Mammary epithelial cell (primary cell): ENCODE data around the gene ZNF414.

Experiments
- CTCF ChIP-seq, 2 donors: IDR thresholded peaks in 1 of 2; conservative IDR thresholded peaks in 1 of 2; 2 replicates each; pipeline ENCODE4 v1.5.1; 2011 to 2012; ENCODE audit warnings: inconsistent platforms in 2 of 2, low read length in 2 of 2, mild to moderate bottlenecking in 2 of 2, control low read depth in 1 of 2, low read depth in 1 of 2; ENCODE audit not compliant: insufficient read depth in 1 of 2; ENCODE audit errors: extremely low read depth in 1 of 2
- EZH2 ChIP-seq: IDR thresholded peaks from 2 replicates; pipeline ENCODE4 v1.6.1; 2012; ENCODE audit warnings: low read length, inconsistent platforms, borderline replicate concordance

DNA sequence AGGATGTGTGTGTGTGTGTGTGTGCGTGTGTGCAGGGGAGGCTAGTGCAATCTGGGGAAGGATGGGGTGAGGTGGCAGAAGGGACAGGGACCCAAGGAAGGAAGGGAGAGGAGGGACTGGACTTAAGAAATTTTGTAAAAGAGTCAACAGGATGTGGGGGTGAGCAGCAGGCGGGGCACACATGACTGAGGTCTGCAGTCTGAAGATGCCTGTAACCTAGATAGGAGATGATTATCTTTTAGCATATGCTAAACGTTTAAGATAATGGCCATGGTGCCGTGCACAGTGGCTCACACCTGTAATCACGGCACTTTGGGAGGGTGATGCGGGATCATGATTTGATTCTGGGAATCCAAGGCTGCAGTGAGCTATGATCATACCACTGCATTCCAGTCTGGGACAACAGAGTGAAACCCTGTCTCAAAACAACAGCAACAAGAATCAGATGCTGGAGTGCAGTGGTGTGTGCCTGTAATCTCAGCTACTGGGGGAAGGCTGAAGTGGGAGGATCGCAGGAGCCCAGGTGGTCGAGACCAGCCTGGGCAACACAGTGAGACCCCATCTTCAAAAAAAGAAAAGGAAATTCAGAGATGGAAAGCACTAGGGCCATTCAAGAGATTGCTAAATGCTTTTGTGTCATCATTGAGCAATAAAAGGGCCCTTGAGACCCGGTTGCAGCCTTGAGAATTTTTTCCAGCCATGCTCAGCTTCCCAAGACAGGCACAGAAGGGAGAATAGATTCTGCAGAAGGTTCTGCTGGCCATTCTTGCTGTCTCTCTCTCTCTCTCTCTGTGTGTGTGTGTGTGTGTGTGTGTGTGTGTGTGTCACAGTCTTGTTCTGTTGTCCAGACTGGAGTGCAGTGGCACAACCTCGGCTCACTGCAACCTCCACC is 3.8 kb upstream of the ZNF414 start:
- TF ChIP-seq CTCF (conservative IDR thresholded peaks at IDR 0.05 in 1 of 2, IDR thresholded peaks at IDR 0.05 in 1 of 2; ENCODE audit: extremely low read depth in 1 of 2, insufficient read depth in 1 of 2, low read depth in 1 of 2, low read length in 2 of 2) (no peak), EZH2 (no peak)
